HEK293 (cell line): Measurements from ENCODE around the gene SPACA6.

Experiments used
- CTCF ChIA-PET: fragments of 350-600 bp; formaldehyde crosslinking; extraction: SDS; loops from one replicate; lab custom pipeline; 2021; ENCODE audit warnings: antibody characterized with exemption; lab: Yijun Ruan, JAX
- POLR2A ChIA-PET: fragments of 300-600 bp; formaldehyde crosslinking; extraction: SDS; loops from one replicate; lab custom pipeline; 2020; ENCODE audit warnings: antibody characterized with exemption, inconsistent platforms; lab: Yijun Ruan, JAX
- H3K27ac ChIP-seq: fragments of 200-500 bp; sonication (Bioruptor generic); 2 replicates; pipeline ENCODE4 v1.5.1; 2014; ENCODE audit warnings: low read depth, low read length, control low read depth, inconsistent platforms; ENCODE audit errors: extremely low read depth
- H3K36me3 ChIP-seq, 2 experiments: fragments of 200-500 bp in 1 of 2; sonication (Bioruptor generic) in 1 of 2; 1 replicate in 1 of 2; 2 replicates in 1 of 2; pipeline ENCODE4 v1.5.1; 2014 to 2017; ENCODE audit warnings: inconsistent platforms in 2 of 2, low read length in 2 of 2; ENCODE audit not compliant: control insufficient read depth in 2 of 2, insufficient read depth in 1 of 2
- H3K4me1 ChIP-seq: fragments of 200-500 bp; sonication (Bioruptor generic); 2 replicates; pipeline ENCODE4 v1.5.1; 2014; ENCODE audit warnings: mild to moderate bottlenecking, low read length, inconsistent platforms; ENCODE audit not compliant: control insufficient read depth, insufficient read depth
- H3K4me3 ChIP-seq: 2 replicates; pipeline ENCODE4 v1.5.1; 2011; ENCODE audit warnings: low read depth, mild to moderate bottlenecking, control low read depth, low read length, moderate library complexity
- H3K9me3 ChIP-seq: fragments of 200-500 bp; sonication (Bioruptor generic); 2 replicates; pipeline ENCODE4 v1.5.1; 2014; ENCODE audit warnings: low read depth, low read length, inconsistent platforms; ENCODE audit not compliant: control insufficient read depth, insufficient read depth
- BCL11B ChIP-seq: fragments of 450-650 bp; formaldehyde crosslinking; IDR thresholded peaks from 2 replicates; pipeline ENCODE4 v1.5.1; 2016; ENCODE audit warnings: low read depth, missing biosample characterization, missing genetic modification characterization
- ELK4 ChIP-seq: IDR thresholded peaks from 2 replicates; pipeline ENCODE4 v1.6.1; 2011; ENCODE audit warnings: mild to moderate bottlenecking, low read depth, low read length, borderline replicate concordance
- GLI2 ChIP-seq: fragments of 450-650 bp; formaldehyde crosslinking; IDR thresholded peaks from 2 replicates; pipeline ENCODE4; 2017; ENCODE audit warnings: missing biosample characterization, missing genetic modification characterization, low read depth, borderline replicate concordance
- GLIS1 ChIP-seq: fragments of 450-650 bp; formaldehyde crosslinking; IDR thresholded peaks from 2 replicates; pipeline ENCODE4 v1.5.1; 2016; ENCODE audit warnings: missing biosample characterization, missing genetic modification characterization
- HIC1 ChIP-seq: fragments of 450-650 bp; formaldehyde crosslinking; IDR thresholded peaks from 2 replicates; pipeline ENCODE4 v1.5.1; 2016; ENCODE audit warnings: missing biosample characterization, missing genetic modification characterization
- HOXD13 ChIP-seq: sonication (generic); formaldehyde crosslinking; IDR thresholded peaks from 2 replicates; pipeline ENCODE4 v1.8.0; 2022; ENCODE audit warnings: missing genetic modification reagents, borderline replicate concordance
- IKZF3 ChIP-seq: fragments of 450-650 bp; IDR thresholded peaks from 2 replicates; pipeline ENCODE4 v1.5.0; 2018; ENCODE audit warnings: missing biosample characterization, mild to moderate bottlenecking, missing genetic modification characterization, moderate library complexity
- PATZ1 ChIP-seq: fragments of 450-650 bp; formaldehyde crosslinking; IDR thresholded peaks from 2 replicates; pipeline ENCODE4 v1.5.1; 2016; ENCODE audit warnings: missing biosample characterization, missing genetic modification characterization
- SCRT1 ChIP-seq: fragments of 450-650 bp; formaldehyde crosslinking; IDR thresholded peaks from 2 replicates; pipeline ENCODE4 v1.5.1; 2016; ENCODE audit warnings: missing biosample characterization, missing genetic modification characterization, borderline replicate concordance
- SCRT2 ChIP-seq: fragments of 450-650 bp; formaldehyde crosslinking; IDR thresholded peaks from 2 replicates; pipeline ENCODE4 v1.5.1; 2016; ENCODE audit warnings: missing biosample characterization, missing genetic modification characterization
- SP2 ChIP-seq: fragments of 450-650 bp; formaldehyde crosslinking; IDR thresholded peaks from 2 replicates; pipeline ENCODE4 v1.5.1; 2016; ENCODE audit warnings: missing biosample characterization, missing genetic modification characterization
- ZBTB26 ChIP-seq: fragments of 450-650 bp; formaldehyde crosslinking; optimal IDR thresholded peaks from 2 replicates; pipeline ENCODE3; 2016; ENCODE audit warnings: missing biosample characterization, mild to moderate bottlenecking, missing genetic modification characterization
- ZEB2 ChIP-seq: fragments of 450-650 bp; formaldehyde crosslinking; IDR thresholded peaks from 2 replicates; pipeline ENCODE4 v1.5.1; 2016; ENCODE audit warnings: missing biosample characterization, missing genetic modification characterization
- ZFHX2 ChIP-seq: fragments of 450-650 bp; formaldehyde crosslinking; conservative IDR thresholded peaks from 2 replicates; pipeline ENCODE4 v1.5.1; 2016; ENCODE audit warnings: missing biosample characterization, missing genetic modification characterization
- ZNF112 ChIP-seq: fragments of 450-650 bp; formaldehyde crosslinking; IDR thresholded peaks from 2 replicates; pipeline ENCODE4 v1.5.0; 2017; ENCODE audit warnings: missing biosample characterization, missing genetic modification characterization
- ZNF138 ChIP-seq: fragments of 450-650 bp; formaldehyde crosslinking; IDR thresholded peaks from 2 replicates; pipeline ENCODE4 v1.5.1; 2016; ENCODE audit warnings: missing biosample characterization, missing genetic modification characterization, borderline replicate concordance
- ZNF174 ChIP-seq: fragments of 450-650 bp; formaldehyde crosslinking; IDR thresholded peaks from 2 replicates; pipeline ENCODE4 v1.5.0; 2017; ENCODE audit warnings: missing biosample characterization, mild to moderate bottlenecking, missing genetic modification characterization
- ZNF335 ChIP-seq: fragments of 450-650 bp; formaldehyde crosslinking; conservative IDR thresholded peaks from 2 replicates; pipeline ENCODE4 v1.5.1; 2016; ENCODE audit warnings: missing biosample characterization, missing genetic modification characterization
- ZNF404 ChIP-seq: fragments of 450-650 bp; formaldehyde crosslinking; IDR thresholded peaks from 2 replicates; pipeline ENCODE4 v1.5.1; 2017; ENCODE audit warnings: missing biosample characterization, missing genetic modification characterization
- ZNF549 ChIP-seq: fragments of 450-650 bp; IDR thresholded peaks from 2 replicates; pipeline ENCODE4 v1.5.1; 2018; ENCODE audit warnings: missing biosample characterization, missing genetic modification characterization, mild to moderate bottlenecking, inconsistent platforms, moderate library complexity
- ZNF785 ChIP-seq: fragments of 450-650 bp; formaldehyde crosslinking; IDR thresholded peaks from 2 replicates; pipeline ENCODE4 v1.5.1; 2016; ENCODE audit warnings: missing biosample characterization, missing genetic modification characterization

The SPACA6 gene

GRCh38 chr19:51680474-51680873, 12.7 kb upstream of the SPACA6 start (continued):
- TF ChIP-seq HIC1 (tag by site-specific recombination) (no peak), HOXD13 (no peak)

GRCh38 chr19:51681286-51681941, 11.7 kb upstream of the SPACA6 start:
- CTCF ChIA-PET: interaction anchor here (1.1 to 11.1 kb wide), 2 partner anchors 22 to 127 kb away, joined by 3 to 114 read pairs; no protein-coding TSS in a partner anchor
- Histone ChIP-seq H3K4me1 (no peaks in the 10 kb centered on the region), H3K27ac (no peak overlapping the region), H3K36me3 (no peaks in the 10 kb centered on the region), H3K4me3 (no peak overlapping the region), H3K9me3 (no peaks in the 10 kb centered on the region)
- TF ChIP-seq ELK4 (peak; percentile 96; the same call in 1 of the 2 replicates), IKZF3 (tag by site-specific recombination) (no peak)
- POLR2A ChIA-PET: interaction anchor here (0.5 kb wide), 1 partner anchor 10 kb away, joined by 3 read pairs; no protein-coding TSS in a partner anchor

- no peak overlapping the region for H3K27ac ChIP-seq
- H3K4me3 ChIP-seq: no peak overlapping the region
- no peaks in the 10 kb centered on the region for H3K9me3 ChIP-seq
- H3K4me1 ChIP-seq: peaks cover 13% of the 10 kb centered on the region
- no peak for TF ChIP-seq ZNF549 (tag by site-specific recombination)
- no peak for TF ChIP-seq ZNF112 (tag by site-specific recombination)
- no peak for TF ChIP-seq ZNF138 (tag by site-specific recombination)
- TF ChIP-seq GLI2 (tag by site-specific recombination): no peak
- no peak for TF ChIP-seq ZNF785
- no peak for TF ChIP-seq SP2 (tag by site-specific recombination)
- no peak for TF ChIP-seq ZEB2 (tag by site-specific recombination)
- TF ChIP-seq ZNF174 (tag by site-specific recombination): no peak
- TF ChIP-seq BCL11B (tag by site-specific recombination): no peak
- TF ChIP-seq SCRT1: no peak
- CTCF ChIA-PET: no interaction called here
- H3K36me3 ChIP-seq: no peaks in the 10 kb centered on the region
- POLR2A ChIA-PET: no interaction called here
Measured at GRCh38 chr19:51686171-51686570, 7.0 kb upstream of the SPACA6 start.

- POLR2A ChIA-PET: interaction anchor here (0.6 to 2.2 kb wide), 9 partner anchors 8 to 349 kb away, joined by 3 to 30 read pairs (median 6); no protein-coding TSS in a partner anchor
- H3K27ac ChIP-seq: peak overlapping the region; percentile 91
- H3K4me1 ChIP-seq: peaks cover 17% of the 10 kb centered on the region
- no peaks in the 10 kb centered on the region for H3K9me3 ChIP-seq
- H3K4me3 ChIP-seq: peak overlapping the region; percentile 40
- CTCF ChIA-PET: interaction anchor here (0.6 to 2.6 kb wide), 7 partner anchors 9 to 671 kb away, joined by 3 to 20 read pairs (median 5); no protein-coding TSS in a partner anchor
- peaks cover 1 to 2% of the 10 kb centered on the region in 2 experiments; a peak in 2 of 3 replicates for H3K36me3 ChIP-seq
- TF ChIP-seq SCRT2 (tag by site-specific recombination): peak; percentile 63
- peak; percentile 44; the same call in 1 of the 2 replicates for TF ChIP-seq PATZ1 (tag by site-specific recombination)
- peak; percentile 74; the same call in 1 of the 2 replicates for TF ChIP-seq ZNF335
- TF ChIP-seq GLI2 (tag by site-specific recombination): no peak
- peak; percentile 79 for TF ChIP-seq ZFHX2 (tag by site-specific recombination)
- TF ChIP-seq ZNF404 (tag by site-specific recombination): no peak
- TF ChIP-seq ZEB2 (tag by site-specific recombination): no peak
- no peak for TF ChIP-seq ZBTB26
- TF ChIP-seq SP2 (tag by site-specific recombination): peak; percentile 53
- peak; percentile 45 for TF ChIP-seq GLIS1 (tag by site-specific recombination)
Measured at GRCh38 chr19:51687791-51688670, 5.1 kb upstream of the SPACA6 start.
